Osteoblast (primary cell): Measurements from ENCODE around the gene CSF1R. TPM values are rescaled to one million over a fixed set of nuclear protein-coding genes. Genes with fewer than 3 reads are reported as not detected.

Experiments
- DNase-seq: peaks from one replicate; pipeline ENCODE4 v3.0.0; 2011; ENCODE audit warnings: low spot score, mixed read lengths; ENCODE audit not compliant: insufficient read length; ENCODE audit errors: missing footprints
- H2AFZ ChIP-seq: 2 replicates; pipeline ENCODE4 v1.6.0; 2011; ENCODE audit warnings: mild to moderate bottlenecking, low read length
- H3K27ac ChIP-seq: 2 replicates; pipeline ENCODE4 v1.5.1; 2011; ENCODE audit warnings: mild to moderate bottlenecking, low read depth, low read length, moderate library complexity
- H3K27me3 ChIP-seq: 2 replicates; pipeline ENCODE4 v1.6.0; 2012; ENCODE audit warnings: mild to moderate bottlenecking, control low read depth, inconsistent platforms, low read length, moderate library complexity; ENCODE audit not compliant: insufficient read depth
- H3K36me3 ChIP-seq: 2 replicates; pipeline ENCODE4 v1.5.1; 2011; ENCODE audit warnings: mild to moderate bottlenecking, low read length, control low read depth, moderate library complexity; ENCODE audit not compliant: insufficient read depth
- H3K4me1 ChIP-seq: 2 replicates; pipeline ENCODE4 v1.5.1; 2011; ENCODE audit warnings: mild to moderate bottlenecking, low read length, control low read depth, moderate library complexity; ENCODE audit not compliant: insufficient read depth
- H3K4me2 ChIP-seq: 2 replicates; pipeline ENCODE4 v1.6.0; 2011; ENCODE audit warnings: mild to moderate bottlenecking, low read length; ENCODE audit not compliant: insufficient read depth
- H3K4me3 ChIP-seq: fragments of 200-600 bp; sonication (generic); 3 replicates; pipeline ENCODE4 v1.5.1; 2012; ENCODE audit warnings: mild to moderate bottlenecking, low read length, inconsistent platforms; ENCODE audit not compliant: insufficient read depth
- H3K79me2 ChIP-seq: 2 replicates; pipeline ENCODE4 v1.6.0; 2012; ENCODE audit warnings: mild to moderate bottlenecking, low read length, control low read depth, inconsistent platforms; ENCODE audit not compliant: insufficient read depth
- H3K9me3 ChIP-seq: 2 replicates; pipeline ENCODE4 v1.5.1; 2011; ENCODE audit warnings: low read depth, low read length, control low read depth
- H4K20me1 ChIP-seq: 2 replicates; pipeline ENCODE4 v1.6.0; 2012; ENCODE audit warnings: mild to moderate bottlenecking, low read length, control low read depth; ENCODE audit not compliant: insufficient read depth
- total RNA-seq: library from RNA; depleted of rRNA; stranded (reverse); fragments of >200 nt; gene quantifications from 2 replicates; pipeline ENCODE4 v1.2.3, GENCODE V29; 2012
- TF ChIP-seq, protein P1 (sequence below): IDR thresholded peaks from 2 replicates; pipeline ENCODE4 v1.5.1; 2011; ENCODE audit warnings: mild to moderate bottlenecking, low read depth, low read length, moderate library complexity; ENCODE audit errors: extremely low read depth

Gene CSF1R
- total RNA-seq, 1 donor = 0.36 TPM

DNA sequence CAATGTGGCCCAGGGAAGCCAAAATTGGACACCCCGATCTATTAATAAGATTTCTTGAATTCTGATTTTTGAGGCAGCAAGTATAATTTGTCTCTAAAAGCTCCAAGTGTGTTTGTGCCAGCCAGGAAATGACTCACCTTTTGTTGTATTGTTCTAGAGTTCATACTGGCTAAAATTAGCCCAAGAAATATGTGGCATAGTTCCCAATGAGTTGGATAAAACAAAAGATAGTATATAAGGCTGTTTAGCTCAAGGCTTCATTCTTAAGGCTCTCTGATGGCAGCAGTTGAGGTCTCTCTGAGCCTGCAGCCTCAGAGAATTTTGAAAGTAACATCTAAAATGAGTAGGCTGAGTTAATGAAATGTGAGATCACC lies 64.2 kb downstream of the CSF1R start:
- TF ChIP-seq, protein P1, sequence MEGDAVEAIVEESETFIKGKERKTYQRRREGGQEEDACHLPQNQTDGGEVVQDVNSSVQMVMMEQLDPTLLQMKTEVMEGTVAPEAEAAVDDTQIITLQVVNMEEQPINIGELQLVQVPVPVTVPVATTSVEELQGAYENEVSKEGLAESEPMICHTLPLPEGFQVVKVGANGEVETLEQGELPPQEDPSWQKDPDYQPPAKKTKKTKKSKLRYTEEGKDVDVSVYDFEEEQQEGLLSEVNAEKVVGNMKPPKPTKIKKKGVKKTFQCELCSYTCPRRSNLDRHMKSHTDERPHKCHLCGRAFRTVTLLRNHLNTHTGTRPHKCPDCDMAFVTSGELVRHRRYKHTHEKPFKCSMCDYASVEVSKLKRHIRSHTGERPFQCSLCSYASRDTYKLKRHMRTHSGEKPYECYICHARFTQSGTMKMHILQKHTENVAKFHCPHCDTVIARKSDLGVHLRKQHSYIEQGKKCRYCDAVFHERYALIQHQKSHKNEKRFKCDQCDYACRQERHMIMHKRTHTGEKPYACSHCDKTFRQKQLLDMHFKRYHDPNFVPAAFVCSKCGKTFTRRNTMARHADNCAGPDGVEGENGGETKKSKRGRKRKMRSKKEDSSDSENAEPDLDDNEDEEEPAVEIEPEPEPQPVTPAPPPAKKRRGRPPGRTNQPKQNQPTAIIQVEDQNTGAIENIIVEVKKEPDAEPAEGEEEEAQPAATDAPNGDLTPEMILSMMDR = no peak
- H4K20me1 ChIP-seq = peaks cover 17% of the 10 kb centered on the region
- H3K27ac ChIP-seq = peak overlapping the region; percentile 77
- peaks cover 52% of the 10 kb centered on the region for H3K4me1 ChIP-seq
- peak overlapping the region; percentile 31 for H3K4me3 ChIP-seq
- no peak overlapping the region for H2AFZ ChIP-seq
- no peak for DNase-seq
- H3K4me2 ChIP-seq = peak overlapping the region; percentile 19
- H3K27me3 ChIP-seq = no peaks in the 10 kb centered on the region
- H3K79me2 ChIP-seq = peaks cover 50% of the 10 kb centered on the region
- H3K36me3 ChIP-seq = peaks cover 81% of the 10 kb centered on the region
- no peaks in the 10 kb centered on the region for H3K9me3 ChIP-seq

DNA sequence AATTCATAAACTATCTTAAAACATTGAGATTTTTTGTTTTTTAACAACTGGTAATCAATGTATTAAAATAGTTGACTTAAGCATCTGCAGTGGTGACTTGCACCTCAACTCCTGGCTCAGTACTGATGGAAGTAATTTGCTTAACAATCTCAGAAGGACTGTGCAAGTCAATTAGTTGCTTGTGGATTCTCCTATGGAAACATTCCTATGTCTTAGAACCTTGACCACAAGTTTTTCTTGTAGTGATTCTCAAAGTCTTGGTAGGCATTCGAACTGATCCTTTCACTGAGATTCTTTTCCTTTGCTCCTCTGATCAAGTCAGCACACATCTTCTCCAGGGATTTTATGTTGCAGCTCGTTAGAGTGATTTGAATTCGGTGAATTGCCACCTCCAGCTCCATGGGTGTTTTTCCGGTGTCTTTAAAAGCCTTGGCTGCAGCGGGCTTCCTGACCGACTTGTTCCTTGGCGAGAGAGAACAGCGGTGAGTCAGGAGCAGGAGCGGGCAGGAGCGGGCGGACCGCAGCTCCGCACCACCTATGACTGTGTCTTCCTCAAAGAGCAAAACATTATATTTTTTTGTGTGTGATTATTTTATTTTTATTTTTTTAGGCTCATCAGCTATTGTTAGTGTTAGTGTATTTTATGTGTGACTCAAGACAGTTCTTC lies 64.7 kb downstream of the CSF1R start:
- no peak for DNase-seq
- Histone ChIP-seq H3K27ac (peak overlapping the region; percentile 77), H3K4me1 (peaks cover 55% of the 10 kb centered on the region), H3K9me3 (no peaks in the 10 kb centered on the region), H3K36me3 (peaks cover 77% of the 10 kb centered on the region), H4K20me1 (peaks cover 19% of the 10 kb centered on the region), H3K4me2 (peak overlapping the region; percentile 19), H3K4me3 (no peak overlapping the region), H3K27me3 (no peaks in the 10 kb centered on the region), H2AFZ (no peak overlapping the region), H3K79me2 (peaks cover 46% of the 10 kb centered on the region)
- TF ChIP-seq, protein P1 = no peak

DNA sequence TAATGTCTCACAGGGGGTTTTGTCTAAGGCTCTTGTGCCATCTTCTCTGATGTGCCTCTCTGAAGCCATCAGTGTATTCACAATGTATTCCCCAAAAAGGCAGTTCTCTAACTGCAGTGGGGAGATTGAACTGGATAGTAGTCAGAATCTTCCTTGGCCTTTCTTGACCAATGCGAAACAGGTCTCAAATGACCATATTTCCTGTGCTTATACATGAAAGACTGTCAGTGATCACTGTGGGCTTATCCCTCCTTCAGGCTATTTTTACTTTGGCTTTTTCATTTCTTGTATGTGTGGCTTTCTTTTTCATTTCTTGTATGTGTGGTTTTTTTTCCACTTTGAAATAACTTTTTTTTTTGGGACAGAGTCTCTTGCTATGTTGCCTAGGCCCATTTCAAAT lies 66.1 kb downstream of the CSF1R start:
- Histone ChIP-seq H3K4me1 (peaks cover 55% of the 10 kb centered on the region), H3K27me3 (no peaks in the 10 kb centered on the region), H2AFZ (no peak overlapping the region), H3K4me2 (no peak overlapping the region), H4K20me1 (peaks cover 19% of the 10 kb centered on the region), H3K79me2 (peaks cover 50% of the 10 kb centered on the region), H3K36me3 (peaks cover 77% of the 10 kb centered on the region), H3K4me3 (no peak overlapping the region), H3K27ac (no peak overlapping the region), H3K9me3 (no peaks in the 10 kb centered on the region)
- DNase-seq = no peak
- TF ChIP-seq, protein P1 = no peak

DNA sequence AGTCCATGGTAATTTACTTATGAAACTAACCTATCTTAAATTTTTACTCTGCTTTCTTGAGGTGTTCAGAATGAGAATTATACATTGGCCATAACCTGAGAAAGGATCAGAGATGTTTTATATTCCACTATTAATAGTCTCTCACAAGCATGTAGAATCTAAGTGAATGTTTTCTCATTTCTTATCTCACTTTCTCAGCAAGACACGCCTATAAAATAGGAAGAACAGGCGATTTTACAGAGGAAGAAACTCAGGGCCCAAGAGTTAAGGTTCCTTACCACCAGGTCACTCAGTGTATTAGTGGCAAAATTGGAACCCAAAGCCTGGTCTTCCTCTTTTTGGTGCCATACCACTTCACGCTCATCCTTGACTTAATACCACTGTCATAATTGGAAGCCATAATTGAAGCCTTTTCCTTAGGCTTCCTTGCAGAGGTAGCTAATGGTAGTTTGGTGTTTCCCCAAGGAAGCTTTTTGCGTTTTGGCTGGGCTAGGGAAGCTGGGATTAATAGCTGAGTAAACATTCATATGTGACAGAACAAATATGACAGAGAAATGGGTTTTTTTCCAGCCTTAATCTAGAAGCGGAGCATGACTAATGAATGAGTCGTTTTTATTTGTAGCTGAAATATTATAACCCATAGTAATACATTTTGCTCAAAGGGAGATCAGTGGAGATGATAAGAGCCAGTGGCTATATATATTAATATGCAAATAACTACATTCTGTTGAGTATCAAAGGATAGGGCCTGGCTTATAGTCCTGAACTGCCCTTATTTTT lies 68.9 kb downstream of the CSF1R start:
- Histone ChIP-seq H4K20me1 (peaks cover 18% of the 10 kb centered on the region), H3K36me3 (peaks cover 78% of the 10 kb centered on the region), H3K27ac (peak overlapping the region; percentile 67), H3K27me3 (no peaks in the 10 kb centered on the region), H3K4me1 (peaks cover 31% of the 10 kb centered on the region), H3K4me2 (peak overlapping the region; percentile 14), H2AFZ (no peak overlapping the region), H3K9me3 (no peaks in the 10 kb centered on the region), H3K79me2 (peaks cover 66% of the 10 kb centered on the region), H3K4me3 (no peak overlapping the region)
- TF ChIP-seq, protein P1 = no peak
- DNase-seq = peak; percentile 85
